HUES48 (cell line): ENCODE measurements around the gene RUNX1.

Source experiments
- H3K27ac ChIP-seq: one replicate; pipeline ENCODE4 v1.7.0; 2013; ENCODE audit warnings: low read depth, low read length, inconsistent platforms
- H3K27me3 ChIP-seq: 2 replicates; pipeline ENCODE4 v1.6.1; 2013; ENCODE audit warnings: mild to moderate bottlenecking, low read length; ENCODE audit not compliant: control insufficient read depth, insufficient read depth
- H3K36me3 ChIP-seq: 2 replicates; pipeline ENCODE4 v1.6.1; 2013; ENCODE audit warnings: low read length; ENCODE audit not compliant: control insufficient read depth, insufficient read depth
- H3K4me1 ChIP-seq: 2 replicates; pipeline ENCODE4 v1.6.1; 2013; ENCODE audit warnings: mild to moderate bottlenecking, low read length; ENCODE audit not compliant: control insufficient read depth, insufficient read depth
- H3K4me3 ChIP-seq: 2 replicates; pipeline ENCODE4 v1.5.1; 2013; ENCODE audit warnings: mild to moderate bottlenecking, low read depth, low read length
- H3K9ac ChIP-seq: 2 replicates; pipeline ENCODE4 v1.6.1; 2013; ENCODE audit warnings: mild to moderate bottlenecking, low read depth, low read length, moderate library complexity
- H3K9me3 ChIP-seq: 2 replicates; pipeline ENCODE4 v1.6.1; 2013; ENCODE audit warnings: low read length; ENCODE audit not compliant: control insufficient read depth, insufficient read depth

The RUNX1 gene

DNA sequence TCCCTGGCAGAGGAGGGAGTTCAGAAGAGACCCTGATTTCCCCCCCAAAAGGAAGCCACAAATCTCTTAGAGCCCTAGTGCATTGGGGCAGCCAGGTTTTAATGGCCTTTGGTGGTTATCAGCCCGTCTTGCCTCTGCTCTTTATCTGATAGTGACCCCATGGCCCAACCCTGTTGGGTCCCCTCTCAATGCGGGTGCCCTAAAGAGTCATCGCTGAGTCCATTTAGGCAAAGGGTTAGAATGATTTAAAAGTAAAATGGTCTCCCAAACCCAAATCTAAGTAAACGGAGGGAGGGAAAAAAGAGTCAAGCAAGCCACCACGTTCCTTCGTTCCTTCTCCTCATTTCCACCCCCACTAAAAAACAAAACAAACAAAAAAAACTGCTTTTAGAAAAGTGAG lies 164.0 kb downstream of the RUNX1 start:
- peak overlapping the region; percentile 57; the same call in 1 of the 2 replicates for H3K4me3 ChIP-seq
- H3K27me3 ChIP-seq: peaks cover 92% of the 10 kb centered on the region
- H3K27ac ChIP-seq: no peak overlapping the region
- no peaks in the 10 kb centered on the region for H3K9me3 ChIP-seq
- peaks cover 30% of the 10 kb centered on the region for H3K4me1 ChIP-seq
- no peak overlapping the region for H3K9ac ChIP-seq
- no peaks in the 10 kb centered on the region for H3K36me3 ChIP-seq

DNA sequence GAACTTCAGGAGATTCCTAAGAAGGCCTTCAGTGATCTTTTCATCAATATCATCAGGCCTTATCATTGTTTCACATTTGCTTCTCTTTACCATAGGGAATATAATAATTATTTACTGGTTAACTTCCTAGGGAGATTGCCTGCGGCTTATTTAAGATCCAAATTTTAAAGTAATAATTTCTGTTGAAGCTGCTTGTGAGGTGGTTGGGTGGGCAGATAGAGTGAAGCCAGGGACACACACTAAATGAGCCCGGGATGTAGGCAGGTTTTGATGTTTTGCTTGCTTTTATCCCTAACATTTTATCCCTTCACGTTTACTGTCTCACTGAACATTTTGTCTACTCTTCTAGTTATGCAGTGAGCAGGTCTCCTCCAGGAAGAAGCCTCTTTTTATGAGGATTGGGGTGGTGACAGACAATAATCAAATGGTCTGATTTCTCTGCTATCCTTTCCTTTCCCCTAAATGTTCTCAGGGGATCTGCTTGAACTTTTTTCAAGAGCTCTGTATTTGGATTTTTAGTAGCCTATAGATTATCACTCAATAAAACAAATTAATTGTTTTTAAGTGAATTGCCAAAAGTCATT lies 164.7 kb downstream of the RUNX1 start:
- no peaks in the 10 kb centered on the region for H3K36me3 ChIP-seq
- peaks cover 86% of the 10 kb centered on the region for H3K27me3 ChIP-seq
- H3K27ac ChIP-seq: no peak overlapping the region
- peaks cover 30% of the 10 kb centered on the region for H3K4me1 ChIP-seq
- no peak overlapping the region; the same call in 1 of the 2 replicates for H3K4me3 ChIP-seq
- H3K9ac ChIP-seq: no peak overlapping the region
- no peaks in the 10 kb centered on the region for H3K9me3 ChIP-seq

DNA sequence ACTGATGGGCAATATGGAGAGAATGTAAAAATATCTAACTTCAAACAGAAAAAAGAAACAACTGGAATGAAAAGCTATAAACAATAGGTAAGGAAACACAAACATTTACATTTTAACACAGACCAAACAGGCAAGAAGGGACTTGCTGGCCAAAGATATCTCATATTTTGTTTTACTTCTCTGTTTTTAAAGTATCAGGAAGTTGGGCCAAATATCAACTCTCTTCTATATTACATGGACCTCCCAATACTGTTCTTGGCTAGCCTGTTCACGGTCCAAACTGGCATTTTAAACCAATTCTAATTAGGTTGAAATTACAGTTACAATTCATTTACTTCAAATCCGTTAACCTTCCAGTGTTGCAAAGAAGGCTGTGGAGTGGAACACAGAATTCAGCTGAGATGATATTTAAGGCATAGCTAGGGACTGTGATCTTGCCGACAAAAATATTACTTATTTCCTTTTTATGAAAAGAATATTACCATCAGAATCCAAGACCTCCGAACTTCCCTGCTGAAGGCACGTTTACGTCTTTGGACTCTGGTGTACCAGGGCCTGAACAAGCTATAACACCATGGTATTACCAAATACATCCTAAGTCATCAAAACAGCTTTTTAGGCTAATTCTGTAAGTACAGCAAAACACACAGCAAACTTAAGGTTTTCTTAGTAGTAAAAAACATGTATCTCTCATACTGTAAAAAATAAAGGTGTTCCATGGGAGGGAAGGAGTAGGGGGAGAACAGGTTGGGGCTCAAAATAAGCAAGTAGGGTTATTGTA lies 165.4 kb downstream of the RUNX1 start:
- H3K27me3 ChIP-seq: peaks cover 81% of the 10 kb centered on the region
- H3K9ac ChIP-seq: no peak overlapping the region
- H3K4me3 ChIP-seq: no peak overlapping the region
- H3K9me3 ChIP-seq: no peaks in the 10 kb centered on the region
- peaks cover 30% of the 10 kb centered on the region for H3K4me1 ChIP-seq
- no peaks in the 10 kb centered on the region for H3K36me3 ChIP-seq
- H3K27ac ChIP-seq: no peak overlapping the region

DNA sequence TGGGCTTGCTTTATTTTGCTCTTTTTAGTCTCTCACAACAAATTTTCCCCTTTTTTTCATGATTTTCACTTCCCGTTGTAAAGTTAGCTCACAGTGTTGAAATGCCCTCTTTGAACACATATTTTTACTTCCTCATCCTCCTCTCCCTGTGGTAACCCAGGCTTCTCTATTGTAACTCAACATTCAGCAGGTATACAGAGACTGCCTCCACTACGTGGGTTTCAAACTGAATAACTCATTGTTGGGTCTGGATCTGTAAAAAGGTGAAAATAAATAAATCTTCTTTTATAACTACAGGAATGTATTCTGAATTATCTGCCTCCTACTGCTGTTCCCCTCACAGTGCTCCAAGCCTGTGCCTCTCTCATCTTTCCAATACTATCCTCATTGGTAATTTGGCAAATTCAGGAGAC lies 166.4 kb downstream of the RUNX1 start:
- H3K9ac ChIP-seq: no peak overlapping the region
- peaks cover 24% of the 10 kb centered on the region for H3K4me1 ChIP-seq

DNA sequence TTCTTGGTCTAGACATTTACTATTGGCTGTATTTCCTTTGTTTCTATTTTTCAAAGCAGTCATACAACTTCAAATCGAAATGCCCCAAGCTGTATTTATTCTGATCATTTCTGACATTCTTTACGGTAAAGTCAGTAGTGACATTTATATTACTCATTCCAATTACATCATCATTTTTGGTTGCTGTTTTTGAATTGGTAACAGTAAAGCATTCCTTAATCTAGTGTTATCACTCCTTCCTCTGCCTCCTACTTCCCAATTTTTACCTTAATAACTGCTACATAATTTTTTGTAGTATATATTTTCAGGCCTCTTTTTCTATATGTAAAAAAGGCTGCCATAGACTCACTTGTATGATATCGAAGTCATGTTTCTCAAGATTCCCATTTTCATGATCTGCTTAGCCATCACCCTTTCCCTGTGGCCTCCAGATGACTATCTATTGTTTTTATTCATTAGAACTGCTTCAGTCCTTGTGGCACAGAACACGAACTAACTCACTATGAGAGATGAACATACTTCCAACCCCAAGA lies 167.2 kb downstream of the RUNX1 start:
- H3K9me3 ChIP-seq: no peaks in the 10 kb centered on the region
- H3K4me3 ChIP-seq: no peak overlapping the region
- peaks cover 65% of the 10 kb centered on the region for H3K27me3 ChIP-seq
- no peak overlapping the region for H3K9ac ChIP-seq
- H3K36me3 ChIP-seq: no peaks in the 10 kb centered on the region
- no peak overlapping the region for H3K27ac ChIP-seq
- peaks cover 19% of the 10 kb centered on the region for H3K4me1 ChIP-seq

More for the DNA sequence above, 166.4 kb downstream of the RUNX1 start:
- H3K4me3 ChIP-seq: no peak overlapping the region
- no peak overlapping the region for H3K27ac ChIP-seq
- H3K9me3 ChIP-seq: no peaks in the 10 kb centered on the region
- peaks cover 73% of the 10 kb centered on the region for H3K27me3 ChIP-seq
- no peaks in the 10 kb centered on the region for H3K36me3 ChIP-seq

DNA sequence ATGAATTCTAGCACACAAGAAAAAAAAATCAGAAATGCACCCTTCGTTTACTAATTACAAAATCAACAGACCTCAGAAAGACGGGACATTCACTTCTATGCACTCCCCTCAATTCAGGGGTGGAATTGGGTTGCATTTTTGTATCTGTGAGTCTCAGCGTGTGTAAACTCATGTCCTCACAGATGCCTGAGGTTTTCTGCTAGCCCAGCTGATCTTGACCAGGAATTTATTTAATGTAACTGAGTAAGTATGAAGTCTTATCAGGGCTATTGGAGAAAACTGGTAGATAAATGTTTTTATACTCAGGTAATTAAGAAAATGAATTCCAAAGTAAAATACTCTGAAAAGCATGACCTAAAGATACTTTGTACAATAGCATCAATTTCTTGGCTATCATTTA lies 167.7 kb downstream of the RUNX1 start:
- Histone ChIP-seq H3K4me1 (peaks cover 14% of the 10 kb centered on the region), H3K9me3 (no peaks in the 10 kb centered on the region), H3K4me3 (no peak overlapping the region), H3K27me3 (peaks cover 60% of the 10 kb centered on the region), H3K9ac (no peak overlapping the region), H3K27ac (no peak overlapping the region), H3K36me3 (no peaks in the 10 kb centered on the region)

DNA sequence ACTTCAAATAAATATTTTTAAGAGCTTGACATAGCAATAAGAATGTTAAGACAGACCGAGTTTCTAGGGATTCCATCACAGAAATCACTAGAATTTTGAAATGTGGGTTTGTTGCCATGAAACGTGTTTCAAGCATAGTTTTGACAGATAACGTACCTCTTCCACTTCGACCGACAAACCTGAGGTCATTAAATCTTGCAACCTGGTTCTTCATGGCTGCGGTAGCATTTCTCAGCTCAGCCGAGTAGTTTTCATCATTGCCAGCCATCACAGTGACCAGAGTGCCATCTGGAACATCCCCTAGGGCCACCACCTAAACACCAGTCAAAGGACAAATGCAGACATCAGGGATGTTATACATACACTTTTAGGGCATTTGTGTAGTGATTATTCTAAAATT lies 168.7 kb downstream of the RUNX1 start:
- peaks cover 4% of the 10 kb centered on the region for H3K4me1 ChIP-seq
- no peak overlapping the region for H3K27ac ChIP-seq
- H3K4me3 ChIP-seq: no peak overlapping the region
- H3K36me3 ChIP-seq: no peaks in the 10 kb centered on the region
- H3K9ac ChIP-seq: no peak overlapping the region
- peaks cover 50% of the 10 kb centered on the region for H3K27me3 ChIP-seq
- no peaks in the 10 kb centered on the region for H3K9me3 ChIP-seq

DNA sequence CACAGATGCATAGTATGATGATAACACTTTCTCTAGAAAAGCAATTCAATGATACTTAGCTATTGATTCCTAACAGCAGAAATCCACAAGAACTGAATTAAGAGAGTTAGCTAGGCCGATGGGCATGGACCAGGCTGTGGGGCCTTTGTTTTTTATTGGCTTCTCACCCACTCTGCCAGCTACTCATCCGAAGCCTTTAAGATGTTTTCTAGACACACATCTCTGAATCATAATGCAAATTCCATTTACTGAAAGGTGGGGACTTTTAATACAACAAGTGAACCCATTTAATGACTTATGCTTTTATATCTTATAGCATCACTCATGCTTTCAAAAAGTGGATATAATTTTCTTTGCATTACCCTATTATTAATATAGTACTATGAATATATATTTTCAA lies 170.2 kb downstream of the RUNX1 start:
- H3K9me3 ChIP-seq: no peaks in the 10 kb centered on the region
- no peak overlapping the region for H3K9ac ChIP-seq
- H3K36me3 ChIP-seq: no peaks in the 10 kb centered on the region
- H3K4me3 ChIP-seq: no peak overlapping the region
- H3K27me3 ChIP-seq: peaks cover 35% of the 10 kb centered on the region
- H3K4me1 ChIP-seq: no peaks in the 10 kb centered on the region
- no peak overlapping the region for H3K27ac ChIP-seq

DNA sequence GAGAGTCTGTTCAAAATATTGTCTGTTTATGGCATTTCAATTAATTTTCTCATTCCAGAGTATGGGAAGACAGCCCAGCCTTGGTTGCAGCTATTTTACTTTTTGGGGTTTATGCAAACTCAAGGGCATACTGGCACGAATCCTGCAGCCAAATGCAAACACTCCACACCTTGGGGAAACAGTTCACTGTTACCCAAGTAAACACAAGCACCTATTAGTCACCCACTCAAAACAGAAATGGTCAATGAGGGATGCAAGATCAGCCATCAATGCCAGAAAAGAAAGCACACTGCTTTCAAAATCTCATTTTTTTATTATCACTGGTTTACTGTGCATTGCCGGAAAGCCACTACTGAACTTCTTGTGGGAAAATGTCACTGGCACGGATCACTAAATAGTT lies 170.6 kb downstream of the RUNX1 start:
- no peak overlapping the region for H3K4me3 ChIP-seq
- no peak overlapping the region for H3K27ac ChIP-seq
- no peaks in the 10 kb centered on the region for H3K4me1 ChIP-seq
- no peaks in the 10 kb centered on the region for H3K9me3 ChIP-seq
- no peak overlapping the region for H3K9ac ChIP-seq
- H3K27me3 ChIP-seq: peaks cover 31% of the 10 kb centered on the region
- no peaks in the 10 kb centered on the region for H3K36me3 ChIP-seq

DNA sequence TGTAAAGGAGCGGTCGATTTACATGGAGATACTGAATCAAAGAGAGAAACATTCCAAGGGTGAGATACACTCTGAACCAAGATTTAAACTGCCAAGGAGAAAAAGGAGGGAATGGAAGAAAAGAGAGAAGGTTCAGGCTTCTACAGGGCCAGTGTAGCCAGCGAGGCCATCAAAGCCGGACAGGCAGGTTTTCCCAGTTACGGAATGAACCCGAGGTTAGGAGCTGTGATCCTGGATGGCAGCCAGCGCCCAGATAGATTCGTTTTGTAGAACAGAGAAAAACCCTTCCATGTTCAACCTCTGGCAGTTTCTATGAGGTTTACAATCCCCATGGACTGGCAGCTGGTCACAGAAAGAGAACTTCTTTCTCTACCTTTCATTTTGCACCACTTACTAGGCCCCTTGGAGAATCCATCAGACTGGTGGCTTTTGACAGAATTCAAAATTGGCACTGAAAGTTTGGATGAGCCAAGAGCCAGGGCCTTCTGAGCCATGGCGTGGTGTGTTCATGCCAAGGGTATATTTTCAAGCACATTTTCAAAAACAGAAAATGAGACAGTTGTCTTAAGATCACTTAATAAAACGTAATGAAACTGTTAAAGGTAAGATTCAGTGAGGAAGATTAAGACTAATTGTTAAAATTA lies 171.5 kb downstream of the RUNX1 start:
- Histone ChIP-seq H3K27ac (no peak overlapping the region), H3K4me3 (no peak overlapping the region), H3K9ac (no peak overlapping the region), H3K36me3 (no peaks in the 10 kb centered on the region), H3K27me3 (peaks cover 22% of the 10 kb centered on the region), H3K4me1 (no peaks in the 10 kb centered on the region), H3K9me3 (no peaks in the 10 kb centered on the region)

DNA sequence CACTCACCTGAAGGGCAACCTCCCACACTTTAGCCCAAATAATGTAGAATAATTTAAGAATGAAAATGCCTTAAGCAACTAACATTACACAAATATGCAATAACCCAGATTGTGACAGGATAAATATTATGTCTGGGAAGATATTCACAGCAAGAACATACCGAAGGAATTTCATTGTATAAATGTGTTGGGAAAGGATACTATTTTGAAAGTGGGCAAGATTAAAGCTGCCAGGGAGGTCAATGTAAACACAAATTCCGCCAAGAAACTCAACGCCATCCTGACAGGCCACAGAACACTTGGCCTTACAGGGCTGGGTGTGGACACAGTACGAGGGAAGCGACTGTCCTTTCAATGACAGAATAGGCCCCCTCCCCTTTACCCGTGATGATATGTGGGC lies 173.3 kb downstream of the RUNX1 start:
- no peaks in the 10 kb centered on the region for H3K9me3 ChIP-seq
- H3K4me3 ChIP-seq: no peak overlapping the region
- H3K4me1 ChIP-seq: no peaks in the 10 kb centered on the region
- H3K27me3 ChIP-seq: peaks cover 5% of the 10 kb centered on the region
- no peaks in the 10 kb centered on the region for H3K36me3 ChIP-seq
- H3K9ac ChIP-seq: no peak overlapping the region
- no peak overlapping the region for H3K27ac ChIP-seq
